T-helper 1 cell (primary cell): ENCODE measurements around the gene PLEKHH2.
"Not testable (repeated sequence)": the region's sequence is repeated elsewhere in the genome, so short reads cannot be mapped to it uniquely, and the experiment has no call there.

Experiments used
- DNase-seq, 5 donors: peaks; one replicate each; pipeline ENCODE4 v3.0.0-alpha.2; 2012 to 2020
- total RNA-seq, 4 donors: gene quantifications; one replicate each; lab custom pipeline; 2026; lab: John Stamatoyannopoulos, UW

PLEKHH2 gene
- total RNA-seq = 2.1 to 5.7 (median 4.2) reads per million in 4 donors

- DNase-seq = peak; percentile 64 to 82 (median 77)
Measured at GRCh38 chr2:43637030-43637803, at the start of gene PLEKHH2. Gene PLEKHH2 (plus strand): TSS chr2:43637260. CDS start chr2:43644674, 7,414 bp downstream.

GRCh38 chr2:43592443-43592842 lies 44.6 kb upstream of the PLEKHH2 start:
- no peak for DNase-seq

- no peak for DNase-seq
Measured at GRCh38 chr2:43593254-43593653, 43.8 kb upstream of the PLEKHH2 start.

DNA sequence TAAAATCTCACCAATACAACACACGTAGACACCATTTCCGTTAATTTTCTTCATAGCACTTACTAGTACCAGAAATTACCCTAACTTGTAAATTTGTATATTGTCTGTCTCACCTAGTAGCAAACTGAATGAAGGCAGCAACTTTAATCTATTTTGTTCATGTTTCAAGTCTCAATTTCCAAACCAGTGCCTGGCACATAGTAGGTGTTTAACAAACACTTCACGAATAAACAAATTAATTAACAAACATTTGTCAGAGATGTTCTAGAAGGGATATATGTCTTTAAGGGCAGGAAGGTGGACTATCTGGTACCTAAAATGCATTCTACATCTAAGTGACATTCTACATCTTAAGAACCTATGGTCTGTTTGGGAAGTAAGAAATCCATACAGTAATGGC lies 42.2 kb upstream of the PLEKHH2 start:
- no peak for DNase-seq

DNA sequence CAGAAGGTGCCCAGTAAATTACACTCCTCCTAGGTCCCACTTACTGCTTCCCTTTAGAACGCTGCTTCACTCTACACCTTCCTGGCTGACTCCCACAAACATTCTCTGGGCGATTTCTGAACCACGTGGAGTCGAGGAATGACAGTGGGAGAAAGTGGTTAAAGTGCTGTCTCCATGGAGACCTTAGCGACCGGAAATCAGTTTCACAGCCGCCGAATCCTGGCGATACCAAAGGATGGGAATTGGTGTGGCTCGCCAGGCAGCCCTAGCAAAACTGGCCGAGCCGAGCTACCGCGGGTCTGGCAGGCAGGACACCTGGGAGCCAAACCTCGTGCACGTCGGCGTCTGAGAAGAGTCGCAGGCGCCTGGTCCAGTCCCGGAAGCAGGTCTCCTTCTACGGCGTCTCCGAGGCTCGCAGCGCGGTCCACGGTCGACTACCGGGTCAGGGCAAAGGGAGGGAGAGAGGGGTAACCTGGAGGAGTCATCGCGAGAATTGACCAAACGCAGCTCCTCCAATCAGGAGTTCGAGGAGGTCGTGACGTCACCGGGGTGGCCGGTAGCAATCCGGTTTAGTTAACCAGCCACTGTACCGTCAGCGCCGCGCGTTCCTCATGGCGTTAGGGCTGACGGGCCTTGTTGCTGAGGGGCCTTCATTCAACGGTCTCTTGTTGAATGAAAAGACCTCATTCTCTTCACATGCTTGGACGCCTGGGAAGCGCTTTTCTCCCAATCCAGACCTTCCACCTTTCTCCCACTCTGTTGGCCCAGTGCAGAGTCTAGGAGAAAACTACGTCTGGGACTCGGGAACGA lies 41.3 kb upstream of the PLEKHH2 start, which contains the start of gene THADA:
TSS of gene THADA (minus strand) at position 436 of the 810 bp plus-strand sequence. CDS start 3,646 bp downstream, outside the sequence.
- peak; percentile 88 to 99 (median 94) for DNase-seq

- DNase-seq = not testable (repeated sequence)
Measured at GRCh38 chr2:43600596-43600995, 36.5 kb upstream of the PLEKHH2 start.

DNA sequence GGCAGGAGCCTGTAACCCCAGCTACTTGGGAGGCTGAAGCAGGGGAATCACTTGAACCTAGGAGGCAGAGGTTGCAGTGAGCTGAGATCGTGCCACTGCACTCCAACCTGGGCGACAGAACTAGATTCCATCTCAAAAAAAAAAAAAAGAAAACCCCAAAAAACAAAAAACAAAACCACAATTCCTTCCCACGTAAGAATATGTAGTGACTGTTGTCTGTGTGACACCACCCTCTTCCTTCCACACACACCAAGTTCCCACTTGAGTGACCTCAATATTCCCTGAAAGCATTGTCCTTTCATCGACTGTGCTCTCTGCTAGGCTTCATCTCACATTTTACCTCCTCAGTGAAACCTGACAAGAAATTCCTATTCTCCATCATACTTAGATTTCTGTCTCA lies 32.4 kb upstream of the PLEKHH2 start:
- DNase-seq = peak in 1 of 5 donors; percentile 9

DNA sequence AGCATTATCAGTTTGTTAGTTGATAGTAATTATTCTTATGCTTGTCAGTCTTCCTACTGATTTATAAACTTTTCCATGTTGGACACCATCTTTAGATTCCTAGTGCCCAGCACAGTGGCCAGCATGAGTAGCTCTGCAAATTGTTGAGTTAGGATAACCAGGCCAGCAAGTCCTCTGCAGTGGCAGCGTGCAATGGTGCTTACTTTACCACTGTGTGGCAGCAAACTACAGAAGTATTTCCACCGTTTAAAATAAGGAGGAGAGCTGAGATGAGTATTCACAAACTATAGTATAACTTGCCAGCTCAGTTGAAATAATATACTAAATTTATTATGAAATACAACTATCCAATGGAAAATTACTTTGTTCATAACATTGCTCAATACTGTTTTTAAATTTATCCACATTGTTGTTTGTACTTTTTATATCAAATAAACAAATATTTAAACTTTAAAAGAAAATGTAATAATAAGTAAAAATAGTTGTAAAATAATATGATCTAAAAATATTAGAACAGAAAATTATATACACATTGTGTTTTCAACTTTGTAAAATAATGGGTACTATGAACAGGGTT lies 31.9 kb upstream of the PLEKHH2 start:
- peak in 1 of 5 donors; percentile 49 for DNase-seq

GRCh38 chr2:43605851-43606250 lies 31.2 kb upstream of the PLEKHH2 start:
- DNase-seq = no peak

GRCh38 chr2:43609290-43609918 lies 27.7 kb upstream of the PLEKHH2 start:
- DNase-seq = peak in 2 of 5 donors; percentile 19 to 53

GRCh38 chr2:43610361-43610760 lies 26.7 kb upstream of the PLEKHH2 start:
- DNase-seq = no peak

- peak; percentile 24 to 66 (median 43) for DNase-seq
Measured at GRCh38 chr2:43611987-43612894, 24.8 kb upstream of the PLEKHH2 start.

DNA sequence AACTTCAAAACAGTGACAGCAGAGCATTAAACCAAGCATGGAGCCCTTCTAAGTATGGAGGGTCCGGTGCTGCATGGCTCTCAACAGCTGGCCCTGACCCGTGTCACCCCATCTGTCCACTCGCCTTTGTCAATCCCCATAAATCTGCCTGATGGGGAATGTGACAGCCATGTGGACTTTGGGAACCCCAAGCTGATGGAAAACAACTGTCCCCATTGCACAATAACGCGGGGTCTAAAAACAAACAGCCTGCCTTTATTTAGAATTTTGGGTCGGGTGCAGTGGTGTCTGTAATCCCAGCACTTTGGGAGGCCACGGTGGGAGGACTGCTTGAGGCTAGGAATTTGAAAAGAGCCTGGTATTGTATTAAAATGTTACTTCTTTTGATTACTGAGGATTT lies 24.1 kb upstream of the PLEKHH2 start:
- DNase-seq = no peak

GRCh38 chr2:43616967-43617680 lies 19.9 kb upstream of the PLEKHH2 start:
- DNase-seq = no peak

- no peak for DNase-seq
Measured at GRCh38 chr2:43619511-43619910, 17.5 kb upstream of the PLEKHH2 start.

DNA sequence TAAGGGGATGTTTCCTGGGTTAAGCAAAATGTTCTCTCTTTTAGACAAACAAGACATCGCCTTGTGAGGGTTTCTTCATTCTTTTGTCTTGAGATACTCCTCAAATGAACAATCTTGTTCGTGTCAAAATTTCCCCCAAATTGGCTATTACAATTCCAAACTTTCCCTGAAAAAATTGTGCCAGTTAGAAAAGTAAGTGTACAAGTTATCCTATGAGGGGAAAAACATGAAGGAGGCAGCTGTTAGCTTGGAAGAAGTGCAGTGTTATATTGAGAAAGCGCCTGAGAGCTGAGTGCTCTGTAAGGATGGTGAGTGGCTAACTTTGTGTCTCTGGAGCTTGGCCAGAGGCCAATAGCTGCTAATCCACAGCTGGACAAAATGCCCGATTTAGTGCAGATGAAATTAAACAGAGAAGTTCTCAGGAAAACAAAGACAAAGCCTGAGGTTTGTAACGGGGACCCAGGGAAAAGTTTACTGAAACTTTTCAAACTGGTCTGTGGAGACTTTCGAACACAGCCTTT lies 14.1 kb upstream of the PLEKHH2 start:
- no peak for DNase-seq

- DNase-seq = no peak
Measured at GRCh38 chr2:43631618-43632317, 5.3 kb upstream of the PLEKHH2 start.

- no peak for DNase-seq
Measured at GRCh38 chr2:43634604-43635306, 2.3 kb upstream of the PLEKHH2 start.

DNA sequence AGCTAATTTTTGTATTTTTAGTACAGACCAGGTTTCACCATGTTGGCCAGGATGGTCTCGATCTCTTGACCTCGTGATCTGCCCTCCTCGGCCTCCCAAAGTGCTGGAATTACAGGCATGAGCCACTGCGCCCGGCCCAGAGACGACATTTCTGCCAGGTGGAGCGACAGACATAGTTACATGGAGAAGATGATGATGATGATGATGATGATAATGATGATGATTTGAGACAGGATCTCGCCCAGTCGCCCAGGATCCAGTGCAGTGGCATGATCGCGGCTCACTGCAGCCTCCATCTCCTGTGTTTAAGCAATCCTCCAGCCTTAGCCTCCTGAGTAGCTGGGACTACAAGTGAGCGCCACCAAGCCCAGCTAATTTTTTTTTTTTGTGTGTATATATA lies 907 bp upstream of the PLEKHH2 start:
- not testable (repeated sequence) for DNase-seq
